ENCODE data around the gene DRD3.
A peak's percentile ranks its signal among the peaks of the same experiment; 100 is the strongest.

The DRD3 gene

DNA sequence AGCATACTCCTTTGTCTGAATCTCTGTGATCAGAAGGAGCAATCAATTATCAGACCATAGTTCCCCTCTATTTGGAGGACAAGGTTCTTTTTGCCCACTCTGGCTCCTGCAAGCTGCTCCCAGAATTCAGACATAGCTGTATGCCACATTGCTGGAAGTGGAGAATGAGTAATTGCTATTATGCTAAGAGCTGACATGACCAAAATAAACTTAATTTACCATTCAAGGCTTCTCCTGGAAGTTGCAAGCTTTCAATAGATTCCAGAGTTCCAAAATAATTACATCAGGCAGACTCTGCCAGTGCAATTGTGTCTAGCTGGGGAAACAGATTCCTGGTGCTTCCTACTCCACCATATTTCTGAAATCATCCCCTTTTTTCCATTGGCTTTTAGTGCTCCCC, 7.6 kb upstream of the DRD3 start:
- no peak for DNase-seq (ENCODE audit: low read depth in 2 of 2, low spot score in 1 of 2)

DNA sequence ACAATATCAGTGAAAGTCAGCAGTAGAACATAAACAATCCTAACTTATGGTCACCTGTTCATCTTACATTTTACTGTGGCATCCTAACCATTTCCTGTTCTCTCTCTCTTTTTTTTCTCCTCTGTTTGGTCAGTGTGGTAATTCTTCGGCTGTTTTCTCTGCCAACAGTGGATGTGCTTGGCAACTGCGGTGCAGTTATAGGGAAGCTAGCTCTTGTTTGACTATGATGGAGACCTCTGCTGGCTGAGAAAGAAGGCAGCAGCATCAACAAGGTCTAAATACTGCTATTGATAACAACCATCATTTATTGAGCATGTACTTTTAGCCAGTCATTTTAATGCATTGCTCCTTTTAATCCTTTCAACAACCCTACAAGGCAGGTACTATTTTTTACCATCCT, 723 bp upstream of the DRD3 start:
- no peak for DNase-seq (ENCODE audit: low read depth in 2 of 2, low spot score in 1 of 2)

DNA sequence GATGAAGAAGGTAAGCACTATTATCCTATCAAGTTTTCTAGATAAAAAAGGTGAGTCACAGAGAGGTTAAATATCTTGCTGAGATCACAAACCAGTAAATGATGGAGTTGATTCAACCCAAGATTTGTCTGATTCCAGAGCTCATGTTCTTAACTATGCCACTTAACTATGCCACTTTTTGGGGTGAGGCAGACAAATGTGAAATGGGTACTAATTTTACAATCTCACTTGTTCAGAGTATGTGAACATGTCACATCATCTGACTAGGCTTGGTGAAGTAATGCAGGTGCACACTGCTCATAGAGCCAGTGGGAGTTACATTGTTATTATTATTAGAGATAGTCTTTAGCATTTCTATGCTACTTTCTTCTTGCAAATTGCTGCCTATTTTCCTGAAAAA, 2.0 kb downstream of the DRD3 start:
- DNase-seq (ENCODE audit: low read depth in 2 of 2, low spot score in 1 of 2) = no peak

DNA sequence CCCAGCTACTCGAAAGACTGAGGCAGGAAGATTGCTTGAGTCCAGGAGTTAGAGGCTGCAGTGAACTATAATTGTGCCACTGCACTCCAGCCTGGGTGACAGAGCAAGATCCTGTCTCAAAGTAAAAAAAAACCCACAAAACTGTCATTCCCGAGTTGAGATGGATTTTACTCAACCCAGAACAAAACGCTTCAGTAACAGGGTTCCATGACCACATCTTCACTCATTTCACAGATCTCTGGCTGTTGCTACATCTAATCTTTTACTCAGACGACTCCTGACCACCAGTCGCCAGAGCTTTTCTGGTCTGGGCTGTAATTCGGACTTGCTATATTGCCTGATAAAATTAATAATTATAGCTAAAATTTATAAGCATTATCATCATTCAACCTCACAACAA, 2.4 kb downstream of the DRD3 start:
- DNase-seq (ENCODE audit: low read depth in 2 of 2, low spot score in 1 of 2) = no peak

DNA sequence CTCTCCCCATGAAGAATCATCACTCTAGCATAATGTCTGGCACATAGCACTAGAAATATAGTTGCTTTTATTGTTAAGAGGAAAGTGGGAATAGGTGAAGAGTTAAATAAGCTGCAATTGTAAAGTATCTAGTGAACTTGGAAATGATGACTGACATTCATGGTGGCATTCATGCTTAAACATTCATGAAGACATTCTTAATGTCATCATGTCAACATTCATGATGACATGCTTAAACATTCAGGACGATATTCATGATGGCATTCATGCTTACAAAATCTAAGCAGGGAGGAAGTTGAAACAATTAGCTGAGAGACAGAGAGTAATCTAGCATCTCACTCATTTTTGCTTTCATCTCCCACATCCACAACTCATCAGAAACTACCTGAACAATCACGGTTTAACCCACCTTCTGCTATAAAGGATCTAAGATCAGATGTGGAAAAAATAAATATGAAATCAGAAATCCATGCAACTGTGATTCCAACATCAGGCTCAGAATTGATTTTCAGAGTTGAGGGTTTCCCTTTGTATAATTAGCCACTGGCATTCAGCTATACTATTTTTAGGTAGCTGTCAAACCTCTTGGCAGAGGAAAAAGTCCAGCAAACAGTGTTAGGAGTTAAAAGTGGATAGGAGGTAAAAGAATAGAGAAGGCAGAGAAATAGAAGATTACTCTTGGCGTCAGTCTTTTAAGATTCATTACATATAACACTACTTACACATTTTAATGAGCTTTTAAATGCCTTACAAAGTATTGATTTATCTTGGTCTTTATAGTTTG, 3.5 kb downstream of the DRD3 start:
- no peak for DNase-seq (ENCODE audit: low read depth in 2 of 2, low spot score in 1 of 2)

DNA sequence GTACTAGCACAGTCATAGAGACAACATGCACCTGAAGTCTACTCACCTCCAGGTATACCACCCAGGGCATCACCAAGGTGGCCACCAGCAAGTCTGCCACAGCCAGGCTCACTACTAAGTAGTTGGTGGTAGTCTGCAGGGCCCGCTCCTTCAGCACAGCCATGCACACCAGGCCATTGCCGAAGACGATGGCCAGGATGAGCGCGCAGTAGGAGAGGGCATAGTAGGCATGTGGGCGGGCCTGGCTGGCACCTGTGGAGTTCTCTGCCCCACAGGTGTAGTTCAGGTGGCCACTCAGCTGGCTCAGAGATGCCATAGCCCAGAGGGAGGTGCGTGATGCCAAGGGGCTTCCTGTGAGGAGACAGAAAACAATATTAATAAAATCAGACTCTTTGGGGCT, 7.2 kb downstream of the DRD3 start:
- DNase-seq (ENCODE audit: low read depth in 2 of 2, low spot score in 1 of 2) = no peak

DNA sequence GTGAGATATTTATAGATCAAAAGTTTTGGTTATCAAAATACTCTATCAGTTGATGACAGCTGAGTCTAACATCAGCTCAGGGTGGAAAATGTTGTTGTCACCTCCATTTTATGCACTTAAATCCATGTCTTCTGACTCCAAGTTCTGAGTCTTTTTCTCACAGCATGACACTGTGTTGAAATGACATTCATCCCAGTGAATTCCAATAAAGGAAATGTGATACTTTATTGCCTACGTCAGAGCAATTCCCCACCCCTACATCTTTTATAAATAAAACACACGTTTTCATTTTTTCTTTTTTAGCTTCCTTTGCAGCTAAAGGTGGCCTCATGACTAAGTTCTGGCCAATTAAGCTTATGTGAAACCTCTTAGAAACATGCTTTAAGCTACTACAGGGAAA, 10.7 kb downstream of the DRD3 start:
- DNase-seq (ENCODE audit: low read depth in 2 of 2, low spot score in 1 of 2) = no peak

DNA sequence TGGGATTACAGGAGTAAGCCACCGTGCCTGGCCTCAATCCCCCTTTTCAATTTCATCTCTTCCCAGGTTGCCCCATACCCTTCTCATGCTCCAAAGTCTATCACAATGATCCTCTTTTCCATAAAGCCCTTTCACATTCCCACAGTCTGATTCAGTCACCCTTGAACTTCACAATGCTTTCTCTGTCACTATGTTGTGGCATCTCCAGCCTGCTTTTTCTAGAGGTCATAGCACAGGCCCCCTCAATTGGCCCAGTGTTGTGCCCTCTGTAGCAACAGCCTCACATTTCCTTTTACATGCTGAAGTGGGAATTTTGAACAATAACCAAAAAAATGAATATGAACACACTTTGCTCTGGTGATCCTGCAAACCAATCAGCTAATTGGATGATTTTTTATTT, 21.5 kb downstream of the DRD3 start:
- no peak for DNase-seq (ENCODE audit: low read depth in 2 of 2, low spot score in 1 of 2)

DNA sequence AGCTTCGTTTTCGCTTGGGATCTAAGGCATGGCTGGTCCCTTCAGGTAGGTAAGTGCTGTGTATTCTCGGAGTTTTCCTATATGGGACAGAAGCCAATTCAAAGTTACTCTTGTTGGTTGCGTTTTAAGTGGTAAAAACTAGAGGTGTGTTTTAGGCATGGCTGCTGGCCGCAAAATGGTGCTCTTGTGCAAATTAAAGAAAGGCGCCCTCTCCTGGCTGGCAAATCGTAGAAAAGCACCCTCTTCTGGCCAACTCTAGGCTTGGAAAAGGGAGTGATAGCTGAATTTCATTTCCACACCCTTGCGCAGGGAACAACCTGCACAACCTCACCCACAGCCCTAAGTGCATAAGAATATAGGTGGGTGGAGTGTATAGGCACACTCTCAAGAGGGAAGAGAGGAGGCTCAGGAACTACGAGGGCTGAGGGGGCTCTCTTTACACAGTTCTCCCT, 23.5 kb downstream of the DRD3 start:
- no peak for DNase-seq (ENCODE audit: low read depth in 2 of 2, low spot score in 1 of 2)

DNA sequence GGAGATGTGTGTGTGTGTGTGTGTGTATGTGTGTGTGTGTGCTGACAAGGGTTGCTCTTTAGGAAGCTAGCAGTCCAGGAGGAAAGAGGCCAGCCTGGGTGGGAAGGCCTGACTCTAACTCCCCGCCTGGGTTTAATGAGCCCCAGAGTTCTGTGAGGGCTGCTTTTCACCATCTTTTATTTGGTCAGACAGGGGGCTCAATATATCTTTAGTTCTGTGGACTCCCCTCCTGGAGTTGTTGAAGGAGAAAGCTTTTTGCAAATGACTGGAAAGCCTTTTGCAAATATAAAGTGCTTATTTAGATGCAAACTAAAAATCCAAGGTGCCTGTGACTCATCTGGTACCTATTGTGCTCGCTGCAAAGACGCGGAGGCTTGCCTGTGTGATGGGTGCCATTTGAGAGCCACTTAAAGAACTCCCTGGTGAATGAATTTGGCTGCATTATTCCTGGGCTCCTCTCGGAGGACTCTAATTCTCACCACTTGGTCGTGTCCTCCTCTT, 24.5 kb downstream of the DRD3 start:
- DNase-seq (ENCODE audit: low read depth in 2 of 2, low spot score in 1 of 2) = no peak

DNA sequence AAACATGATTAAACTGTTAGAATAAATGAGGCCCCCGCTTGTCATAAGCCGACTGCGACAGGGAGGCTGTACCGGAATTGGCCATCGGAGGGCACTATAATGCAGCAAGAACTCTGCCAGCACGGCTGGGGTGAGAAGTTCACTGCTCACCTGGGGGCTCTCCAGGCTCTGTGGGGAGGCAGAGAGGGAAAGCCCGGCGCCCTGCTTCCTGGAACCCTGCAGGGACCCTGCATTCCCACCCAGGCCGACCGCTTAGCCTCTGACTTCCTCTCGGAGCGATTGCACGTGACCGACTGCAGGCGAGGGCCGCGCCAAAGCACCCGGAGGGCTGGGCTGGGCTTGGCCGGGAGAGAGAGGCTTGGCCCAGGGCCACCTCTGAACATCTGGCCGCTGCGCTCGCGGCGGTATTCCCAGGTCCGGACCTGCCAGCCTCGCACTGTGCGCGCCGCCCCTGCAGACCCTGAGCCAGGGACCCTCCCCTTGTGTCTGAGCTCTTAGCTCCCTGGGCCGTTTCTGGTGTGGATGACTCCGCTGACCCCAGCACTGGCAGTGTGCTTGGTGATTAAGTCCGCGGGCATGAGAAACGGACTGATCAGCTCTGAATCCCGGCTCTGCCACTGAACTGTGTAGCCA, 26.2 kb downstream of the DRD3 start:
- DNase-seq (ENCODE audit: low read depth in 2 of 2, low spot score in 1 of 2) = peak; percentile 64 to 81

DNA sequence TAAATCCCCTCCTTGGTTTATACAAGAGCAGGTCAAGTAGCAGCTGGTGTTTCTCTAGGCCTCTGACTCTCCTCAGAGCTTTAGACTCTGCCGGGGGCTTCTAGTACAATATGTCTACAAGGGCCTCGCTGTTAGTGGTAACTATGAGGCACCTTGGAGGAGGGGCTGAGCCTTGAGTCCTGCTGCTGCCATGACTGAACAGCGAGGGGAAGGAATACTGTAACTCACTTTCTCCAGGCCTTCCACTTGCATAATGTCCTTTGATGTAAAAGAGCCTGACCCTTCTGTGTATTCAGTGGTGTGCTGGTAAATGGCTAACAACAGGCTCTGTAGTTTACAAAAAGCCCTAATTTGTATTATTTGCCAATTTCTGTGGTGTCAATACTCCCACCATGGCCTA, 27.8 kb downstream of the DRD3 start:
- DNase-seq (ENCODE audit: low read depth in 2 of 2, low spot score in 1 of 2) = no peak

DNA sequence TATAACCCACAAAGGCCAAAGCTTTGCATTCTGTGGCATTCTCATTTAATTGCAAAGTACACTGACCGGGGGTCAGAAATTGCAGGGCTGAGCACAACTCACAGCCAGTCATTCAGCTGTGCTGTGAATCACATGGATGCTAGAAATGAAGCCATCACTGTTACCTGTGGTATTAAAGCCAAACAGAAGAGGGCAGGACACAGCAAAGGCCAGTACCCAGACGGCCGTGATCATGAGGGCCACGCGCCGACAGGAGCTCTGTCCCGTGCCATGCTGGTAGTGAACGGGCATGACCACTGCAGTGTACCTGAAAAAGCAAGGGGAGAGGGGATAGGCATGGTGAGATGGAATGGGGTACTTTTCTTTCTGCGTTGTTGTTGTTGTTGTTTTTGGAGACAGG, 31.6 kb downstream of the DRD3 start:
- no peak for DNase-seq (ENCODE audit: low read depth in 2 of 2, low spot score in 1 of 2)

DNA sequence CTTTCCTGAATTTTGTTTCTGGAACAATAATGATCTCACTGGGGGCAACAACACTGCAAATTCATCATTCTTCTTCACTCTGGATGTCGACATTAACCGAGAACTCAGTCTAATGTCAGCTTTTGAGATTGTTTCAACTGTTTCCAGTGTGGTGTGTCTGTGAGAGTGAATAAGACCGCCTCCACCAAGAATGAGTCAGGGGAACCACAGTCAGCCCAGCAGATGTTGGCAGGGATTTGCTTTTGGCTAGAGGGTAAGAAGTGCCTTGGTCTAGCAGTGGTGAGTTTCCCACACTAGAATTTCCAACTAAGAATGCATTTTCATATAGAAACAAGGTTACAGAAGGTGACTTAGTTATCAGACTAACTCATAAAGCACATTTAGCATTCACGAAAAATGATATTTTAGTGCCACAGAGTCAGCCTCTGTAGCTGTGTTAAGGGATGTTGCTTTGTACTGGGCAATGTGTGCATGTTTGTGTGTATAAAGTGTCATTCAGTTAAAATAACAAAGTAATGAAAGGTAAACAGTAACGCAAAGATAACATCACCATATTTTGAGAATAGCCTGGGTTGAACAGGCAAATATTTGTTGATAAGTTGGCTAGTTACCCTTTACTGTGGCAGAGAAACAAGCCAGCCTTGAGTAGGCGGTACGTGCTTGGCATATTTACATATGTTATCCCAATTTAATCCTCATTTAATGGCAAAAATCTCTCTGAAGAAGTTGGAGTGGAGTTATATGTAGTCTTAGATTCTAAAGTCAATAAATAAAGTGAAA, 33.8 kb downstream of the DRD3 start:
- no peak for DNase-seq (ENCODE audit: low read depth in 2 of 2, low spot score in 1 of 2)

DNA sequence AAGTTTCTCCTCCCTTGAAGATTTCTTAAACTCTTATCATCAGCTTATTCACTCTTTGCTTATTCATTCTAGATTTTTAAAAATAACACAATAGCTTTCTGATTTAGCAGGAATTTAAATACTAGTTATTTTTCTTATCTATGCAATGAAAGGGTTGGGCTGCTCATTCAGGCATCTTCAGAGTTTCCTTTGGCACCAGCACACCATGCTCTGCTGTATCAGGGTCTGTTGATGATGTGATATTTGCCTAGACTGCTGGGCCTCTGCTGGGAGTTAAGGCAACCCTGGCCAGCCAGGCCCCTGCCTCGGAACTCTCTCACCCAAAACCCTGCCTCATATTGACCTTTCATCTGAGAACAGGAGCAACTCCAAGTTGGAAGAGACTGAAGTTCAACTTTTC, 35.0 kb downstream of the DRD3 start:
- no peak for DNase-seq (ENCODE audit: low read depth in 2 of 2, low spot score in 1 of 2)

DNA sequence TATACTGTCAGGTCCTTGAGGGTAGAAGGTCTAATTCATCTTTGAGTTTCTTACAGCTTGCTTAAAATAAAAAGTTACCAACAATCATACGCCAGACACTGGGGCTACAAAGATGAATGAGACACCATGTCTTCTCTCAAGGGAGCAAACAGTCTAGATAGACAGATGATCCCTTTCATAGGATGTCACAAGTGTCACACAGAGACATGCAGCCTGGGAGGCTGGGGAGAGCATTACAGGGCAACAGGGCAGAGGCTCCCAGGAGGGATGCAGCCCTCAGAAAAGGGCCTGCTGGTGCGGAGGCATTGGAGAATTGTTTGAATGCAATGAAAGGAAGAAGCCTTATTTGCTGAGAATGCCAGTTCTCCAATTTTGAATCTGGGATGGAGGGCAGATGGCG, 39.0 kb downstream of the DRD3 start:
- no peak for DNase-seq (ENCODE audit: low read depth in 2 of 2, low spot score in 1 of 2)

DNA sequence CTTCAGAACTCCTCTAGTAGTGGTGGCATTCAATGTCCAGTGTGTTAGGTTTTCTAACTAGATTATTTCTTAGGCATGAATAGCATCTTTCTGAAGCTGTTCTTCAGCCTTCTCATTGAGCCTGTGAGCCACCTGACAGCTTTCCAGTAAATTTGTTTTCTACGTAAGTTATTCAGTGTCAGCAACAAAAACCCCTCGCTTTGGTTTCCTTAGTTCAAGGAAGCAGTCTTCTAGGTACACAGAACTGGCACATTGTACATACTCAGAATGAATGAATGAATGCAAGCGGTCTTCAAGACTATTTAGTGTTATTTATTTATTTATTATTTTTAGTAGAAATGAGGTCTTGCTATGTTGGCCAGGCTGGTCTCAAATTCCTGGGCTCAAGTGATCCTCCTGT, 44.9 kb downstream of the DRD3 start:
- DNase-seq (ENCODE audit: low read depth in 2 of 2, low spot score in 1 of 2) = no peak

DNA sequence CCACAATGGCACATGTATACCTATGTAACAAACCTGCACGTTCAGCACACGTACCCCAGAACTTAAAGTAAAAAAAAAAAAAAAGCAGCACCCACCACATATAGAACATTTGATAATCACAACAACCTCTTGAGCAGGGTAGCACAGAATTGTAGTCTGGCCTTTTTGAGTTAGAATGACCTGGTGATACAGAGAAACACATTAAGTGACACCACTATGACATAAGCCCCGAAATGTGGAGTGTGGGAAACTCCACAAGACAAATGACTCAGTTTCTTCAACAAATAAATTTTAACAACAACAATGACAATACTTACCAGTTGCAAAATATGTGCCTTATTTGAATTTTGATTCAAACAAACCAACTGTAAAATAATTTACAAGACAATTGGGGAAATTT, 46.4 kb downstream of the DRD3 start:
- no peak for DNase-seq (ENCODE audit: low read depth in 2 of 2, low spot score in 1 of 2)

DNA sequence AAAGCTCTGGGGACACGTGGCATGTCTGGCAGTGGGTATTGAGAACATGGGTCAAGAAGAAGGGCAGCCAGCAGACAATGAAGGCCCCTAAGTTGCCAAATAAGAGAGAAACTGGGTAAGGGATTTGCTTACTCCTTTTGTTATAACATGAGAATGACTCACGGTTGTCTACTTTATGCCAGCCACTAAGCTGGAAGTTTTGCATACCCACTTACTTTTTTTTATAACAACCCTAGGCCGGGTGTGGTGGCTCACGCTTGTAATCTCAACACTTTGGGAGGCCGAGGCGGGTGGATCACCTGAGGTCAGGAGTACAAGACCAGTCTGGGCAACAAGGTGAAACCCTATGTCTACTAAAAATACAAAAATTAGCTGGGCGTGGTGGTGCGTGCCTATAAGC, 50.0 kb downstream of the DRD3 start:
- no peak for DNase-seq (ENCODE audit: low read depth in 2 of 2, low spot score in 1 of 2)

DNA sequence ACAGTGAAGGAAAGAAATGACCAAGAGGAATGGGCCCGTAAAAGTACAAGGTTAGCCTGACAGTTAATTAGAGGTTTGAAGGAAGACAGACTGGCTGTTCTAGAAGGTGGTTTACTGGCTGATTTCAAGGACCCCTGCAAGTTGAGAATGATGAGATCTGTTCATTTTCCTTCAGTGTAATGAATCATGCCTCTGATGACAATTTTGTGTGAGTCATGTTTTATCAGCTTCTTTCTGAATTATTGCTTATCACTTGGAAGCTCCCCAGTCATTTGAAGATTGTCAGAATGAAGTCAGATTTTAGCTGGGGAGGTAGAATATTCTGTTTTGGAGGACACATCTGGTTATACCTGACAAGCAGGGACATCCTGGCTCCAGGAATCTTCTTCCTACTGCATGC, 50.6 kb downstream of the DRD3 start:
- DNase-seq (ENCODE audit: low read depth in 2 of 2, low spot score in 1 of 2) = no peak

DNA sequence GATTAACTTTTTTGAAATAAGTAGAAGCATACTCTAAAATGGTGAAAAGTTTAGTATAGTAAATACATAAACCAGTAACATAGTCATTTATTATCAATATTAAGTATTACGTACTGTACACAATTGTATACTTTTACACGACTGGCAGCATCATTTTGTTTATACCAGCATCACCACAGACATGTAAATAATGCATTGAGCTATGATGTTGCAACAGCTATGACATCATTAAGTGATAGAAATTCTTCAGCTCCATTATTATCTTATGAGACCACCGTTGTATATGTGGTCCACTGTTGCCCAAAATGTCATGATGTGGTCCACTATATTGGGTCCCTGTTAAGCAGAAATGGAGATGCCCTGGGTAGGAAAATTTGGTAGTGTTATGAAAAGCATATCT, 51.3 kb downstream of the DRD3 start:
- DNase-seq (ENCODE audit: low read depth in 2 of 2, low spot score in 1 of 2) = no peak

DNA sequence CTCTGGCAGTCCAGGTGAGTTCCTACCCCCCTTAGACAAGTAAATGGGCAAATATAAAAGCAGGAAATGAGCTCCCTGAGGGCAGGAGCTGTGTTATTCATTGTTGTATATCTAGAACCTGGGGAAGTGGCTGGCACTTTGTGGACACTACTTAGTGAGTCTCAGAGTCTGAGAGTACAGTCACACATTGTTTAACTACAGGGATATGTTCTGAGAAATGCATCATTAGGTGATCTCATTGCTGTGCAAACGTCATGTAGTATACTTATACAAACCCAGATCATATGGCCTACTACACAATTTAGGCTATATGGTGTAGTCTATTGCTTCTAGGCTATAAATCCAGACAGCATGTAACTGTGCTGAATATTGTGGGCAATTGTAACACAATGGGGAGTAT, 52.4 kb downstream of the DRD3 start:
- DNase-seq (ENCODE audit: low read depth in 2 of 2, low spot score in 1 of 2) = no peak

Measured in stimulated activated CD8-positive, alpha-beta memory T cell treated with anti-CD3 and anti-CD28 coated beads, Interleukin-4, amount 100 ng/mL, for 4 hours (primary cell).